ENCODE results near the gene SMIM32.

Gene SMIM32

DNA sequence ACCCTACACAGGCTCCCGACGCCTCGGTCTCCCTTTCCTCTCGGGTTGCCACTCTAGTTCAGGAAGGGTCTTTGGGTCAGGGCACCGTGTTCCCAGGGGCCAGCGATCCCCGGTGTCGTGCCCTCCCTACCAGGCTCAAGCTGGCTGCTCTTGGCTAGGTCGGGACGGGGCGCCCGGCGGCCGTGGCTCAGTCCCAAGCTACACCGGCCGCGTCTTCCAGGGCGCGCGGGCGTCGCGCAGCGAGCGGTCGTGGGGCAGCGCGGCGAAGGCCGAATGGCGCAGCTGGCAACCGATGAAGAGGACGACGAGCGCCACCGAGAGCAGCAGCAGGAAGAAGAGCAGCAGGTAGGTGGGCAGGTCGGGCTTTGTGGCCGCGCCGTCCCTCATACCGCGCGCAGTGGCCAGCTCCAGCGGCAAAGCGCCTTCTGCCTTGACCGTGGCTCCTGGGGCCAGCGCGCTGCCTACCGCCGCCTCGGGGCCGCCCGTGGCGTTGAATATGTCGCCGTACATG lies 892 bp downstream of the SMIM32 start:
- POLR2A ChIA-PET: interaction anchor here (0.7 kb wide), 1 partner anchor 231 kb away, joined by 3 read pairs; no protein-coding TSS in a partner anchor
- CTCF ChIA-PET: no interaction called here
- TF ChIP-seq, protein P1, sequence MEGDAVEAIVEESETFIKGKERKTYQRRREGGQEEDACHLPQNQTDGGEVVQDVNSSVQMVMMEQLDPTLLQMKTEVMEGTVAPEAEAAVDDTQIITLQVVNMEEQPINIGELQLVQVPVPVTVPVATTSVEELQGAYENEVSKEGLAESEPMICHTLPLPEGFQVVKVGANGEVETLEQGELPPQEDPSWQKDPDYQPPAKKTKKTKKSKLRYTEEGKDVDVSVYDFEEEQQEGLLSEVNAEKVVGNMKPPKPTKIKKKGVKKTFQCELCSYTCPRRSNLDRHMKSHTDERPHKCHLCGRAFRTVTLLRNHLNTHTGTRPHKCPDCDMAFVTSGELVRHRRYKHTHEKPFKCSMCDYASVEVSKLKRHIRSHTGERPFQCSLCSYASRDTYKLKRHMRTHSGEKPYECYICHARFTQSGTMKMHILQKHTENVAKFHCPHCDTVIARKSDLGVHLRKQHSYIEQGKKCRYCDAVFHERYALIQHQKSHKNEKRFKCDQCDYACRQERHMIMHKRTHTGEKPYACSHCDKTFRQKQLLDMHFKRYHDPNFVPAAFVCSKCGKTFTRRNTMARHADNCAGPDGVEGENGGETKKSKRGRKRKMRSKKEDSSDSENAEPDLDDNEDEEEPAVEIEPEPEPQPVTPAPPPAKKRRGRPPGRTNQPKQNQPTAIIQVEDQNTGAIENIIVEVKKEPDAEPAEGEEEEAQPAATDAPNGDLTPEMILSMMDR (IDR thresholded peaks at IDR 0.05; ENCODE audit: control extremely low read depth, extremely low read depth, low read depth, missing control alignments): no peak
- DNase-seq (ENCODE audit: extremely low spot score): peak; percentile 19

DNA sequence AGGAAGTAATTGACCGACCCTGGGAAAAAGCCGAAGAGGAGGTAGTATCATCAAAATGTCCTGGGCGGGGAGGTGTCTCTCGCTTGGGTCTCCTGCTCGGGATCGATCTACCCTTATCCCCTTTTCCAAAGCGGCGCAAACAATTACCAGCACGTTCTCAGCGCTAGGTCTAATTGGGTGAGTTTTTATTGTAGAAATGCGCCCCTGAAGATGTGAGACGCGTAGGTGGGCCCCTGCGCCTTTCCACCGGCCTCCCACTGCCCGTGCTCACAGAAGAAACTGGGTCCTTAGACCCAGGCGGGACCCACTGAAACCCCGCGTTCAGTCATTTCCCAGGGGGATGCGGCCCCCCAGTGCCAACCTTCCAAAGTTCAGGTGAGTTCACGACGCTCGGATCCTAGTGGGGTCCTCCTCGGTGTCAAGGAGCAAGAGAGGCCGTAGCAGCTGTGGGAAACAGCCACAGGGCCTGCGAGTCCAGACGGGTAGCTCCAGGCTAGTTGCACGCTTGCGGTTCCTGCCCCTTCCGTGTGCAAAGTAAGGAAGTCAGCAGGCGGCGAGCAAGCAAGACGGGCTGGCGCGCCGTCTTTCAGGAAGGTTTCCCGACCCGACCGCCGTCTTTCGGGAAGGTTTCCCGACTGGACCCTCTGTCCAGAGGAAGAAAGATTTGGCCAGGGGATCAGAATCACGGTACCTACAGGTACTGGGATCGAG lies 1.5 kb downstream of the SMIM32 start:
- CTCF ChIA-PET: interaction anchor here (0.8 kb wide), 1 partner anchor 20 kb away, joined by 3 read pairs; no protein-coding TSS in a partner anchor
- TF ChIP-seq, protein P1 (IDR thresholded peaks at IDR 0.05; ENCODE audit: control extremely low read depth, extremely low read depth, low read depth, missing control alignments): no peak
- peak; percentile 12 for DNase-seq (ENCODE audit: extremely low spot score)
- POLR2A ChIA-PET: interaction anchor here (0.7 kb wide), 1 partner anchor 230 kb away, joined by 3 read pairs; no protein-coding TSS in a partner anchor

DNA sequence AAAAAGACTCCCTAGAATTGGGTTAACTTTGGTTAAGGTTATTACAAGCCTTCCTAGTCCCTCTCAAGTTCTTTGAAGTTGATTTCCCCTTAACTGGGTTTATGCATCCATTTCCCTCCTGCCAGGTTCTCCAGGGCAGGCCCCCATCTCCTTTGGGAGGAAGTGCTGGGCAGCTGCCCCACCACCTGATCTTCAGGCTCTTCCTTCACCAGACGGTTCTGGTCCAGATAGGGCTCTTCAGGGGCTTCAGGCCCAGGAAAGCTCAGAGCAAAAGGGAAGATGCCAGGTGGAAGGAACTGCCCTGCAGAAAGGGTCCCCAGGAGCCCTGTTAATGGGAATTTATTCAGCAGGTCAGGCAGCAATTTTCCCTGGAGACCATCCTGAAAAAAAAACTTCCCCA lies 2.1 kb downstream of the SMIM32 start:
- POLR2A ChIA-PET: no interaction called here
- CTCF ChIA-PET: interaction anchor here (0.8 kb wide), 1 partner anchor 21 kb away, joined by 3 read pairs; no protein-coding TSS in a partner anchor
- no peak for DNase-seq (ENCODE audit: extremely low spot score)
- TF ChIP-seq, protein P1 (IDR thresholded peaks at IDR 0.05; ENCODE audit: control extremely low read depth, extremely low read depth, low read depth, missing control alignments): no peak

DNA sequence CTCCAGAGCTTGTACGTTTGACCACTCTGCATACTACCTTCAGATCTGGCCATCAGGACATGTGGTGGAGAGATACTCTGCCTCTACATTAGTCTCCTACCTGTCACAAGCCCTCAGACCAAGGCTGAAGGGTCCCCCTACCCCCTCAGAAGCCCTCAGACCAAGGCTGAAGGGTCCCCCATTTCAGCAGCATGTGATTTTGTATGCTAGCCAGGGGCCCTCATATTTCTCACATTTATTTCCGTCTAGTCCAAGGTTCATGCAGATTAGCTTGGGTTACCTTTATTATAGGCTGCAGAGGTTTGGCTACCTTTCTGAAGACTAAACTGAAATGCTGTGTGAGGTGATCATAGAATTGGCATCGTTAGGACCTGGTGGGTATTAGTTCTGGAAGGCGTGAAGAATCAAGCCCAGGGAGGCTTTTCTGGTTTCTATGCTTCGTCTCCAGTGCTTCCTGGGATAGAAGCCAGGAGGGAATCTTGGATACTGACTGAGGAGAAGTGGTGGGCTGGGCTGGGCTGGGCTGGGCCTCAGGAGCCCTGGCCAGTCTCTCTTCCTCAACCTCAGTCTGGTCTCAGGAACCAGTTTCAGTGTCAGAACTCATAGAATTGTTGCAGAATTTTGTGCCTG lies 2.8 kb downstream of the SMIM32 start:
- DNase-seq (ENCODE audit: extremely low spot score): no peak
- CTCF ChIA-PET: interaction anchor here (0.6 to 1.3 kb wide), 4 partner anchors 11 to 302 kb away, joined by 3 read pairs; no protein-coding TSS in a partner anchor
- TF ChIP-seq, protein P1 (IDR thresholded peaks at IDR 0.05; ENCODE audit: control extremely low read depth, extremely low read depth, low read depth, missing control alignments): no peak
- POLR2A ChIA-PET: no interaction called here

DNA sequence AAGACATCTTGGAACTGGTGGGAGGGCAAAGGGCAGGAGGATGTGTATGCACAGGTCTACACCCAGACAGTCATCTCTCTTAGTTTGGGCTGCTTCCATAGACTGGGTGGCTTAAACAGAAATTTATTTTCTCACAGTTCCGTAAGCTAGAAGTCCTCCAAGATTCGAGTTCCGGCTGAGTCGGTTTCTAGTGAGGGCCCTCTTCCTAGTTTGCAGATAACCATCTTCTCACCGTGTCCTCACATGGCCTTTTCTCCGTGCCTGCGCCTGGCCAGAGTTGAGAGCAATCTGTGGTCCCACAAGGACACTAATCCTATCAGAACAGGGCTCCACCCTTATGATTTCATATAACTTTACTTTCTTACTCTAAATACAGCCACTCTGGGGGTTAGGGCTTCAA lies 4.1 kb downstream of the SMIM32 start:
- TF ChIP-seq, protein P1 (IDR thresholded peaks at IDR 0.05; ENCODE audit: control extremely low read depth, extremely low read depth, low read depth, missing control alignments): no peak
- ChIA-PET POLR2A (no interaction called here), CTCF (interaction anchor here (0.7 to 1.6 kb wide), 4 partner anchors 23 to 263 kb away, joined by 3 to 4 read pairs (median 3); no protein-coding TSS in a partner anchor)
- DNase-seq (ENCODE audit: extremely low spot score): no peak

DNA sequence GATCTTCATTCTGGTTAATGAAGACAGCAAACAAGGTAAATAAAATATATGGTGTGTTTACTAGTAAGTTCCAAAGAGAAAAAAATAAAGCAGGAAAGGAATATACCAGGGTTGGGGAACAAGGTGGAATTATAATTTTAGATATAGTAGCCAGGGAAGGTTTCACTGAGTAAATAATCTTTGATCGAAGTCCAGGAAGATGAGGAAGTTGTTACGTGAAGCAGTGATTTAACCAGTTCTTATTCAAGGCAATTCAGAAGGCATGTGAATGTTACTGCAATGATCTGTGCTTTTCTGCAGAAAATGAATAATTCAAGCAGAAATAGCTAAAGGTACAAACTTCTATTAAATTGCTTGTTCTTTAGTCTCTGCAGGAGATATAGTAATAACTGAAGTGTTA lies 6.2 kb downstream of the SMIM32 start:
- CTCF ChIA-PET: interaction anchor here (1.1 to 1.4 kb wide), 3 partner anchors 9 to 13 kb away, joined by 3 to 6 read pairs (median 4); no protein-coding TSS in a partner anchor
- POLR2A ChIA-PET: no interaction called here

More for the DNA sequence above, 6.2 kb downstream of the SMIM32 start:
- TF ChIP-seq, protein P1 (IDR thresholded peaks at IDR 0.05; ENCODE audit: control extremely low read depth, extremely low read depth, low read depth, missing control alignments): no peak
- DNase-seq (ENCODE audit: extremely low spot score): no peak
